Mammary epithelial cell (primary cell): ENCODE results near the gene SYNJ2.

ENCODE experiments used
- CTCF ChIP-seq, 2 donors: IDR thresholded peaks in 1 of 2; conservative IDR thresholded peaks in 1 of 2; 2 replicates each; pipeline ENCODE4 v1.5.1; 2011 to 2012; ENCODE audit warnings: inconsistent platforms in 2 of 2, low read length in 2 of 2, mild to moderate bottlenecking in 2 of 2, control low read depth in 1 of 2, low read depth in 1 of 2; ENCODE audit not compliant: insufficient read depth in 1 of 2; ENCODE audit errors: extremely low read depth in 1 of 2
- EZH2 ChIP-seq: IDR thresholded peaks from 2 replicates; pipeline ENCODE4 v1.6.1; 2012; ENCODE audit warnings: low read length, inconsistent platforms, borderline replicate concordance

DNA sequence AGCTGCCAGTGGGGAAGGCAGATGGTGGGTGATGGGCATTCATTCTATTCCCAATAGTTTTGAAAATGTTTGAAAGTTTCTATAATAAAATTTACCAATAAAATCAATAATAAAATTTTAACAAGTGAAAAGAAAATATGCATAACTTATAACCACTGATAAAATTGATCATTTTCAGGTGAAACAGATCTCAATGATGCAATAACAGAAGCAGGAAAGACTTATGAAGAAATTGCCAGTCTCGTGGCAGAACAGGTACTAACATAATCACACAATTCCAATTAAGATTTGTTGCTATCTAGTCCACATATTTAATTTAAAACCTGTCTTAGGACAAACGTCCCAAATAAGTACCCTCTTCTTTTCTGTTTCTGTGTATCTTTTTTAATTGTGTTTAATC is 45.9 kb upstream of the SYNJ2 start:
- TF ChIP-seq CTCF (conservative IDR thresholded peaks at IDR 0.05 in 1 of 2, IDR thresholded peaks at IDR 0.05 in 1 of 2; ENCODE audit: extremely low read depth in 1 of 2, insufficient read depth in 1 of 2, low read depth in 1 of 2, low read length in 2 of 2) (no peak), EZH2 (no peak)
